Central memory CD8-positive, alpha-beta T cell (primary cell): ENCODE data around the gene PAX9.

Experiments used
- ATAC-seq: fragments of 150-1000 bp; cut with Tn5 transposase; replicated peaks from 2 replicates; pipeline ENCODE4 v1.10.0; 2022; ENCODE audit warnings: mild to moderate bottlenecking, moderate FRiP score, moderate number of reproducible peaks; ENCODE audit not compliant: poor library complexity, severe bottlenecking; ENCODE audit errors: extremely low read depth
- DNase-seq, 2 donors: peaks; one replicate each; pipeline ENCODE4 v3.0.0; 2021; ENCODE audit warnings: low spot score in 2 of 2
- H3K27ac Mint-ChIP-seq: one replicate; pipeline ENCODE4 v1.8.0; 2022; ENCODE audit warnings: low read depth, mild to moderate bottlenecking, moderate library complexity, mixed read lengths
- H3K27me3 Mint-ChIP-seq: one replicate; pipeline ENCODE4 v1.8.0; 2022; ENCODE audit warnings: mixed read lengths
- H3K36me3 Mint-ChIP-seq: one replicate; pipeline ENCODE4 v1.8.0; 2022; ENCODE audit warnings: mild to moderate bottlenecking, moderate library complexity, mixed read lengths; ENCODE audit not compliant: insufficient read depth
- H3K4me1 Mint-ChIP-seq: one replicate; pipeline ENCODE4 v1.8.0; 2022; ENCODE audit warnings: mixed read lengths
- H3K4me3 Mint-ChIP-seq: one replicate; pipeline ENCODE4 v1.8.0; 2022; ENCODE audit warnings: mild to moderate bottlenecking, moderate library complexity, mixed read lengths
- H3K9me3 Mint-ChIP-seq: one replicate; pipeline ENCODE4 v1.8.0; 2022; ENCODE audit warnings: mixed read lengths

The PAX9 gene

GRCh38 chr14:36658123-36659009, 3.3 kb upstream of the PAX9 start:
- H3K27ac Mint-ChIP-seq, result no peak overlapping the region

DNA sequence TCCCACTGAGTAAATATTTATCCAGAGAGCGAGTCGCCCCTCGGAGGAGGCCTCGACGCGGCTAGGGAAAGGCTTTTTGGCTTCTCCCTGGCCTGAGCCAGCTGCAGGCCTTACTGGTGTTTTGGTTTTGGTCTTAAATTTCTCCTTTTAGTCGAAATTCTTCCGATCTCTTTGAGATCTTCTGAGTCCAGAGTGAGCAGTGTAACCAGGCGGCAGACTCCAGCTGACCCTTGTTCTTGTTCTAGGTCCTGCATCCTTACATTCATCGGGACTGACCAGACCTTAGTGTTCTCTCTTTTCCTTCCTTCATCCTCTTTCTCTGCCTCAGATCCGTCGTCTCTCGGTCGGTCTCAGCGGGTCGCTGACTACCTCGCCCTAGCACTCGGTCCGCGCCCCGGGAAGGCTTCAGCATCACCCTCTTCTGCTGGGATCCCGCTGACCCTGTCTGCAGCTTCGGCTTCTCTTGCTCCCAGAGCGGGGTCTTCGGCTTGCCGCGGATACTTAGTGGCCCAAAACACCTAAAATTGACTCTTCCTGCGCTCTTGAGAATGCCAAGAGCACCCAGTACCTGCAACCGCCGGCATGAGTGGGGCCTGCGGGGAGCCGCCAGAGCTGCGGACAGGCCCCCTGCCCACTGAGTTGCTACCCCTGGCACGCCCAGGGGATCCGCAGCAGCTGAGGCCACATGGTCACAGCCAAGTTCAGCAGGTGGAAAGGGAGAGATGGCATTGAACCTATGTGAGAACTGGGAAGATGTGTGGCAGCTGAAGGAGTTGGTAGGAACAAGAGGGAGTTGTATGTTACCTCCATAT, 2.4 kb upstream of the PAX9 start:
- H3K36me3 Mint-ChIP-seq, result no peaks in the 10 kb centered on the region
- no peak overlapping the region for H3K4me3 Mint-ChIP-seq
- H3K27me3 Mint-ChIP-seq, result peaks cover 100% of the 10 kb centered on the region
- peaks cover 11% of the 10 kb centered on the region for H3K9me3 Mint-ChIP-seq
- H3K27ac Mint-ChIP-seq, result no peak overlapping the region
- DNase-seq (no peak), ATAC-seq (no peak)
- H3K4me1 Mint-ChIP-seq, result peaks cover 10% of the 10 kb centered on the region

More at GRCh38 chr14:36658123-36659009, 3.3 kb upstream of the PAX9 start:
- Mint-ChIP-seq H3K4me3 (no peak overlapping the region), H3K9me3 (peaks cover 11% of the 10 kb centered on the region), H3K27me3 (peaks cover 100% of the 10 kb centered on the region), H3K4me1 (peaks cover 10% of the 10 kb centered on the region), H3K36me3 (no peaks in the 10 kb centered on the region)
- no peak for DNase-seq
- no peak for ATAC-seq

- H3K27ac Mint-ChIP-seq, result no peak overlapping the region
- H3K4me1 Mint-ChIP-seq, result peaks cover 10% of the 10 kb centered on the region
- H3K36me3 Mint-ChIP-seq, result no peaks in the 10 kb centered on the region
- H3K27me3 Mint-ChIP-seq, result peaks cover 100% of the 10 kb centered on the region
- peaks cover 11% of the 10 kb centered on the region for H3K9me3 Mint-ChIP-seq
- no peak overlapping the region for H3K4me3 Mint-ChIP-seq
- ATAC-seq (no peak), DNase-seq (no peak)
These were observed 1.6 kb upstream of the PAX9 start for GRCh38 chr14:36659822-36660735.

DNA sequence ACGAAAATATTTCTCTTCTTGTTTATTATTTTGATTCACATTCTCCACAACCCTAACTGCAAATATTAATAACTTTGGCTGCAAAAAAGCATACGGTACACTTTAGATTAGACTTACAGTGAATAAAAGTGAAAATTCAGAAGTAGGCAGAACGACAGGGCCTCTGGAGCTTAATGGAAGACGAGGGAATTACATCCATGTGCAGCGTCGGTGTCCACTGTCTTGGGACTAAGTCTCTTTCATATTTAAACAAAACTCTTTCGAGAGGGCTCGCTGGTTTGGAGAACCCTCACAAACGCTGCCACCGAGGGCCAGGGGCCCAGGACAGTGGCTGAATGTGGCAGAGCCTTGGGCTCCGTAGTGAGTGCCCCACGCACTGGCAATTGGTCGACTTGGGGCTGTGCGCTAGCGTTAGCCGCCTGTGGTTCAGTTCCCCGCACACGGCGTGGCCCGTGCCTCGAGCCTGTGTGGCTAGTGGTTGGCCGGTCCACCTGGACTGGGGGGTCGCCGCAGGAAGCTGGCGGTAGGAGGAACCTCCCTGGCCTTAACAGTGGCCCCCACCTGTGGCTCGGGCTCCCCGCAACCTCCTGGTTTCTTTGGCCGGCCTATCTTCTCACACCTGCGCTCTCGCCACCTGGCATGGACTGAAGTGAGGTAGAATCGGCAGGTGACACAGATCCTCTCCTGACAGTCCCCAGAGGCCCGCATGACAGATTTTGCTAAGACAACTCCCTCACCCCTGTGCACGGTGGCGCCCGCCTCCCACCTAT, 739 bp upstream of the PAX9 start:
- Mint-ChIP-seq H3K27ac (no peak overlapping the region), H3K27me3 (peaks cover 100% of the 10 kb centered on the region), H3K4me3 (no peak overlapping the region), H3K4me1 (peaks cover 5% of the 10 kb centered on the region), H3K36me3 (no peaks in the 10 kb centered on the region), H3K9me3 (peaks cover 11% of the 10 kb centered on the region)
- DNase-seq (no peak), ATAC-seq (no peak)

DNA sequence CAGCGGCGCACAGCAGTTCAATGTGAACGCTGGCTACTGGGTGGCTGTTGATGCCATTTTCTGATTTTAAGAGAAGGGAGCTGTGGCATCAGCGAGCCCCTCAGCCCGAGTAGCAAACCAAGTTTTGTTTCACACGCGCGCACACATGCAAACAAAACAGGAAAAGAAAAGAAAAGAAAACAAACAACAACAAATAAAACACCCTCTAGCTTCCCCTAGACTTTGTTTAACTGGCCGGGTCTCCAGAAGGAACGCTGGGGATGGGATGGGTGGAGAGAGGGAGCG, 540 bp downstream of the PAX9 start:
- peaks cover 2% of the 10 kb centered on the region for H3K36me3 Mint-ChIP-seq
- H3K27me3 Mint-ChIP-seq, result peaks cover 91% of the 10 kb centered on the region
- H3K4me1 Mint-ChIP-seq, result peaks cover 5% of the 10 kb centered on the region
- DNase-seq (no peak), ATAC-seq (no peak)
- H3K27ac Mint-ChIP-seq, result no peak overlapping the region
- peak overlapping the region; percentile 9 for H3K4me3 Mint-ChIP-seq
- H3K9me3 Mint-ChIP-seq, result peaks cover 6% of the 10 kb centered on the region

GRCh38 chr14:36662543-36663403, 1.1 kb downstream of the PAX9 start:
- Mint-ChIP-seq H3K4me1 (peaks cover 5% of the 10 kb centered on the region), H3K27me3 (peaks cover 91% of the 10 kb centered on the region), H3K27ac (no peak overlapping the region), H3K9me3 (peaks cover 10% of the 10 kb centered on the region), H3K4me3 (peak overlapping the region; percentile 9), H3K36me3 (peaks cover 2% of the 10 kb centered on the region)
- ATAC-seq (no peak), DNase-seq (no peak)

DNA sequence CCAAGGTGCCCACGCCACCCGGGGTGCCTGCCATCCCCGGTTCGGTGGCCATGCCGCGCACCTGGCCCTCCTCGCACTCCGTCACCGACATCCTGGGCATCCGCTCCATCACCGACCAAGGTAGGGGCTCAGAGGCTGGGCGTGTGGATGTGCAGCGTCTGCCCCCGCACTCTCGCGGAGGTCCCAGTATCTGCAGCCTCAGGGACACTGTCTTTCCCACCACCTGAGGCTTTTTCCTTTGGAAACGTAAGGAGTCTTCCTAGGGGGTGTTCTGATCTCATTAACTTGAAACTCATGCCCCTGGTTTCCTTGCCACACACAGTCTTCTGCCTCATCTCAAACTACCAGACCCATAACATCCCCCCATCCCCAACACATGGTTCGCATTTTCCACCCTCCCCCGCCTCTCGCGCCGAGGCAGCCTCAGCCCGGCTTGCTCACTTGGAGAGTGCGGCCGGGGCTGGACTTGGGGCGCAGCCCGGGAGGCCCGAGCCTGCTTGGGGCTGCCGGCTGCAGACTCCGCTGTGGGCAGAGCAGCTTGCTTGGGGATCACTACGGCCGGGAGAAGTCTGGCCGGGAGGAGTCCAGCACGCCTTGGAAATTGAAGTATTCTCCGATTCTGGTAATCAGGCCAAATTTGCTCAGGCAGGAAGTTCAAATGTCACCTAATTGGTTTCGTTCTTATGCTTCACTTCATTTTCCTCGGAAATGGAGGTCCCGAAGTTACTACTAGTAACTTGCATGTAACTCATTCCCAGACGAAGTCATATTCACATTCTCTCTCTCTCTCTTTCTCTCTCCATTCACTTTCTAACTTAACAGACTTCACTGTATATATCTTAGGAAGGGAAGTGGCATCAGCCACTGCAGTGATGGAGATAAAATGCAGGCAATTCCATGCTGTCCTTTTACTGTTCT, 2.0 kb downstream of the PAX9 start:
- ATAC-seq, result no peak
- peaks cover 2% of the 10 kb centered on the region for H3K36me3 Mint-ChIP-seq
- no peak overlapping the region for H3K27ac Mint-ChIP-seq
- peaks cover 11% of the 10 kb centered on the region for H3K9me3 Mint-ChIP-seq
- peaks cover 5% of the 10 kb centered on the region for H3K4me1 Mint-ChIP-seq
- no peak for DNase-seq
- H3K27me3 Mint-ChIP-seq, result peaks cover 86% of the 10 kb centered on the region
- no peak overlapping the region for H3K4me3 Mint-ChIP-seq

DNA sequence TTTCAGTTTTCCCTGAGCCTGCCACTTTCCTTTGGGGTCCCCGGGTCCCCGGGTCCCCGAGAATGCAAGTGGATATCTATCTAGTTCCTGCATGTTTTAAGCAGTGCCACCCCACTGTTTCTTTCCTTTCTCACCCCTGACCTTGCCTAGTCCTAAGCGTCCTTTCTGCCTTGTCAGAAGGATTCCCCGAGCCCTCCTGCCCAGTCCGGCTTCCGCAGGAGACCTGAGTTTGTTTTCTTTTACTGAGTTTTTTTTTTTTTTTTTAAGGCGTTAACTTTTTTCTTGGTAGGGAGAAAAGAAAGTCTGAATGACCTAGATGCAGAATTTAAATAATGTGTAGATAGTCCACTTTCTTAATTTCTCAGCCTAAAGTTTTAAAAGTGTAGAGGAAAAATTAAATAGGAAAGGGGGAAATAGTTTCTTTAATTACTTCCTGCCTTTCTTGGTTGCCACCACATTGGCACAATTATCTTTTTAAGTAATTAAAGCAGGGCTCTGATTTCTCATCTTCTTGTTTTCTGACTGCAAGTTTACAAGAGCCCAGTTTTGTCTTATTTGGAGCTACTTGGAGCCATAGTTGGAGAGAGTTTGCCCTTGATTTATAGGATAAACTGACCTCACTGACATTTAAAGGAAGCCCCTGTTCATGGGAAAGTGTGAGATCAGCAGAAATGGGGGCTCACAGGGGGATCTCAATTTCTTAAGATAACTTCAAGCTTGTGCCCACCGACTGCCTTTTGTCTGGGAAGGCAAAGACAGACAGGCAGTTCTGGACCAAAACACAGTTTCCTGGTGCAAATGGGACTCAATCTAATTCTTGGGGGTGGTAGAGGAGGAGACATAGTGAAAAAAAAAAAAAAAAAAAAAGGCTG, 2.9 kb downstream of the PAX9 start:
- H3K4me1 Mint-ChIP-seq, result peaks cover 5% of the 10 kb centered on the region
- H3K27me3 Mint-ChIP-seq, result peaks cover 77% of the 10 kb centered on the region
- H3K4me3 Mint-ChIP-seq, result no peak overlapping the region
- ATAC-seq (no peak), DNase-seq (no peak)
- no peak overlapping the region for H3K27ac Mint-ChIP-seq
- H3K36me3 Mint-ChIP-seq, result peaks cover 2% of the 10 kb centered on the region
- H3K9me3 Mint-ChIP-seq, result peaks cover 11% of the 10 kb centered on the region

DNA sequence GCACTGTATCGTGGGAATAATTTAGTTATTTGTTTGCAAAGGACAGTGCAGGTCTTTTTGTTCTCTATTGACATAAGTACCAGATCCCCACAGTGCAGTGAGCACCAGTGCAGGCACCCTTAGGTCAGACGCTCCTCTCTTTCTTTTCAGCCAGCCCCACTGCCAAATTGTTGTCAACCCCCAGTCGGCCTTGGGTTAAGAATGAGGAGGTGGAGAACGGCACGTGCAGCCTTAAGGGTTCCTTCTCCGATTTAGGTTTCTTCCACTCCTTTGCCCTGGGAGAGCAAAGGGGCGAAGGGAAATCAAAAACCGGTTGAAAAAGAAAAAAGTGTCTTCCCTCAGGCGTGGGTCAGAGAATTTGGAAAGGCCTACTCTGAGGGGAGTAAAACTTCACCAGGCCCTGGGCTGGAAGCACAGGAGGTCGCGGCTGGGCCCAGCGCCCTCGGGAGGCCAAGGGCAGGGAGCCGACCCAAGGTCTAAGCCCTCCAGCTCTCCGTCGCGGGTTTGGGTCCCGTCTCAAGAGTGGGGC, 4.3 kb downstream of the PAX9 start:
- no peak for DNase-seq
- Mint-ChIP-seq H3K27me3 (peaks cover 63% of the 10 kb centered on the region), H3K4me1 (peaks cover 5% of the 10 kb centered on the region)

More for the DNA sequence above, 4.3 kb downstream of the PAX9 start:
- H3K9me3 Mint-ChIP-seq, result peaks cover 5% of the 10 kb centered on the region
- H3K27ac Mint-ChIP-seq, result no peak overlapping the region
- no peak for ATAC-seq
- H3K36me3 Mint-ChIP-seq, result peaks cover 2% of the 10 kb centered on the region
- H3K4me3 Mint-ChIP-seq, result no peak overlapping the region
